A549 (cell line): Measurements from ENCODE around the gene BABAM2. TPM values are rescaled to one million over a fixed set of nuclear protein-coding genes. Genes with fewer than 3 reads are reported as not detected.

Source experiments
- ATAC-seq, 2 experiments: fragments of 200-7000 bp in 1 of 2; fragments of >200 bp in 1 of 2; cut with Nextera tagmentation in 1 of 2; cut with Tn5 transposase in 1 of 2; 3 replicates each; pipeline versions ENCODE4 v1.8.0 to v1.9.1; 2018 to 2020; ENCODE audit warnings: mild to moderate bottlenecking in 1 of 2, moderate library complexity in 1 of 2
- CTCF ChIA-PET: fragments of 300-600 bp; sonication (Branson Sonifier 250); formaldehyde crosslinking; extraction: SDS; loops from one replicate; lab custom pipeline; 2021; ENCODE audit warnings: antibody characterized with exemption, inconsistent platforms; lab: Yijun Ruan, JAX
- POLR2A ChIA-PET: fragments of 350-600 bp; formaldehyde crosslinking; extraction: SDS; loops from one replicate; lab custom pipeline; 2021; ENCODE audit warnings: antibody characterized with exemption, inconsistent platforms; lab: Yijun Ruan, JAX
- DNase-seq, 2 experiments: peaks; one replicate each; pipeline versions ENCODE4 v3.0.0 to v3.0.0-alpha.2; 2011 to 2016; ENCODE audit warnings: low read depth in 1 of 2, low spot score in 1 of 2
- FAIRE-seq: peaks from 2 replicates; lab custom pipeline; 2011; peaks lifted over from hg19 to GRCh38; lab: Jason Lieb, UNC
- H3K27ac ChIP-seq, 2 experiments: fragments of >200 bp; sonication (Bioruptor Twin); formaldehyde crosslinking; 3 replicates each; pipeline ENCODE4 v1.5.1; 2016 to 2017
- H3K4me1 ChIP-seq: fragments of >200 bp; sonication (Bioruptor Twin); formaldehyde crosslinking; 3 replicates; pipeline ENCODE4 v1.6.1; 2016
- H3K4me2 ChIP-seq: fragments of >200 bp; sonication (Bioruptor Twin); formaldehyde crosslinking; 3 replicates; pipeline ENCODE4 v1.6.1; 2016
- H3K4me3 ChIP-seq: fragments of >200 bp; sonication (Bioruptor Twin); formaldehyde crosslinking; 3 replicates; pipeline ENCODE4 v1.5.1; 2016
- H3K9me3 ChIP-seq: fragments of >200 bp; sonication (Bioruptor Twin); formaldehyde crosslinking; 3 replicates; pipeline ENCODE4 v1.6.1; 2016
- BHLHE40 ChIP-seq: IDR thresholded peaks from 2 replicates; pipeline ENCODE4 v1.6.1; 2012; ENCODE audit warnings: low read depth, low read length, inconsistent platforms
- CBX2 ChIP-seq: fragments of 200-600 bp; sonication (generic); IDR thresholded peaks from 2 replicates; pipeline ENCODE4 v1.6.1; 2016; ENCODE audit warnings: low read depth, mild to moderate bottlenecking, borderline replicate concordance
- CHD2 ChIP-seq: fragments of 150-350 bp; IDR thresholded peaks from 2 replicates; pipeline ENCODE4 v1.6.1; 2014; ENCODE audit warnings: low read length; ENCODE audit not compliant: partially characterized antibody
- CHD4 ChIP-seq: fragments of 200-600 bp; sonication (generic); IDR thresholded peaks from 2 replicates; pipeline ENCODE4 v1.6.1; 2016; ENCODE audit warnings: antibody characterized with exemption, mild to moderate bottlenecking, borderline replicate concordance
- FOSB ChIP-seq: fragments of 250-450 bp; sonication (Bioruptor Pico); IDR thresholded peaks from 2 replicates; pipeline ENCODE4 v1.5.0; 2020; ENCODE audit warnings: mild to moderate bottlenecking, moderate library complexity
- FOXS1 ChIP-seq: fragments of 250-450 bp; sonication (Bioruptor Pico); IDR thresholded peaks from 2 replicates; pipeline ENCODE4 v1.5.0; 2020; ENCODE audit warnings: mild to moderate bottlenecking, moderate library complexity
- HDAC2 ChIP-seq: fragments of 200-600 bp; sonication (generic); IDR thresholded peaks from 2 replicates; pipeline ENCODE4 v1.6.1; 2016
- HEYL ChIP-seq: fragments of 250-450 bp; sonication (Bioruptor Pico); IDR thresholded peaks from 2 replicates; pipeline ENCODE4 v1.8.0; 2021; ENCODE audit warnings: mild to moderate bottlenecking, moderate library complexity
- HOXA7 ChIP-seq: fragments of 250-450 bp; sonication (Bioruptor Pico); IDR thresholded peaks from 2 replicates; pipeline ENCODE4 v1.5.0; 2020; ENCODE audit warnings: mild to moderate bottlenecking, moderate library complexity
- KDM5A ChIP-seq: fragments of 200-600 bp; sonication (generic); IDR thresholded peaks from 2 replicates; pipeline ENCODE4 v1.6.1; 2016; ENCODE audit warnings: antibody characterized with exemption, mild to moderate bottlenecking
- MAFK ChIP-seq: fragments of 450-650 bp; IDR thresholded peaks from 2 replicates; pipeline ENCODE4 v1.6.1; 2014; ENCODE audit not compliant: partially characterized antibody
- MAZ ChIP-seq: fragments of 150-350 bp; IDR thresholded peaks from 2 replicates; pipeline ENCODE4 v1.6.1; 2014; ENCODE audit warnings: antibody characterized with exemption, low read depth, low read length, borderline replicate concordance
- MYC ChIP-seq: IDR thresholded peaks from 2 replicates; pipeline ENCODE4 v1.6.1; 2012; ENCODE audit warnings: mild to moderate bottlenecking, inconsistent platforms, low read length, improper control_type of control experiment, borderline replicate concordance
- RARB ChIP-seq: fragments of 250-450 bp; sonication (Bioruptor Pico); IDR thresholded peaks from 2 replicates; pipeline ENCODE4 v1.8.0; 2021; ENCODE audit warnings: mild to moderate bottlenecking, moderate library complexity
- SMC3 ChIP-seq: fragments of >200 bp; sonication (Bioruptor Twin); formaldehyde crosslinking; IDR thresholded peaks from 3 replicates; pipeline ENCODE4 v1.6.1; 2018; ENCODE audit warnings: inconsistent platforms
- TFCP2L1 ChIP-seq: fragments of 250-450 bp; sonication (Bioruptor Pico); IDR thresholded peaks from 2 replicates; pipeline ENCODE4 v1.5.0; 2021; ENCODE audit warnings: mild to moderate bottlenecking
- TP53 ChIP-seq: fragments of 250-450 bp; sonication (Bioruptor Pico); IDR thresholded peaks from 2 replicates; pipeline ENCODE4 v1.5.0; 2021; ENCODE audit warnings: mild to moderate bottlenecking, moderate library complexity
- ZC3H11A ChIP-seq: fragments of 450-650 bp; IDR thresholded peaks from 2 replicates; pipeline ENCODE4 v1.6.1; 2014; ENCODE audit warnings: antibody characterized with exemption, mild to moderate bottlenecking
- ZFP36 ChIP-seq: fragments of 450-650 bp; IDR thresholded peaks from 2 replicates; pipeline ENCODE4 v1.6.1; 2014; ENCODE audit warnings: borderline replicate concordance; ENCODE audit not compliant: partially characterized antibody
- ZSCAN20 ChIP-seq: fragments of 250-450 bp; sonication (Bioruptor Pico); IDR thresholded peaks from 2 replicates; pipeline ENCODE4 v1.8.0; 2022; ENCODE audit warnings: mild to moderate bottlenecking, moderate library complexity
- WGBS: methylation state at CpG from one replicate; pipeline ENCODE4 v1.1.6; 2017; ENCODE audit errors: missing lambda C conversion rate; 5-methylcytosine and 5-hydroxymethylcytosine counted together
- polyA plus RNA-seq, 4 experiments: library from polyadenylated mRNA; depleted of rRNA in 3 of 4; stranded (reverse); fragments of >200 nt; fragmentation: RNase III in 1 of 4; extraction: RNeasy Plus Mini Kit Qiagen cat#74134 plus additional on column Dnase treatment in 1 of 4; gene quantifications; 2 replicates in 3 of 4; 3 replicates in 1 of 4; pipeline ENCODE4 v1.2.3, GENCODE V29; 2011 to 2017
- TF ChIP-seq, protein P1 (sequence below): fragments of >200 bp; sonication (Bioruptor Twin); formaldehyde crosslinking; IDR thresholded peaks from 3 replicates; pipeline ENCODE4 v1.5.1; 2016
- TF ChIP-seq, protein P2 (sequence below): fragments of 150-350 bp; IDR thresholded peaks from 2 replicates; pipeline ENCODE4 v1.6.1; 2014; ENCODE audit warnings: low read depth, mild to moderate bottlenecking, low read length
- TF ChIP-seq, protein P3 (sequence below): IDR thresholded peaks from 2 replicates; pipeline ENCODE4 v1.6.1; 2012; ENCODE audit warnings: low read depth, borderline replicate concordance

BABAM2 gene
- polyA plus RNA-seq, 2 of the 4 experiments (the other 2 are of a cell fraction) = 53.7 to 78.4 TPM

DNA sequence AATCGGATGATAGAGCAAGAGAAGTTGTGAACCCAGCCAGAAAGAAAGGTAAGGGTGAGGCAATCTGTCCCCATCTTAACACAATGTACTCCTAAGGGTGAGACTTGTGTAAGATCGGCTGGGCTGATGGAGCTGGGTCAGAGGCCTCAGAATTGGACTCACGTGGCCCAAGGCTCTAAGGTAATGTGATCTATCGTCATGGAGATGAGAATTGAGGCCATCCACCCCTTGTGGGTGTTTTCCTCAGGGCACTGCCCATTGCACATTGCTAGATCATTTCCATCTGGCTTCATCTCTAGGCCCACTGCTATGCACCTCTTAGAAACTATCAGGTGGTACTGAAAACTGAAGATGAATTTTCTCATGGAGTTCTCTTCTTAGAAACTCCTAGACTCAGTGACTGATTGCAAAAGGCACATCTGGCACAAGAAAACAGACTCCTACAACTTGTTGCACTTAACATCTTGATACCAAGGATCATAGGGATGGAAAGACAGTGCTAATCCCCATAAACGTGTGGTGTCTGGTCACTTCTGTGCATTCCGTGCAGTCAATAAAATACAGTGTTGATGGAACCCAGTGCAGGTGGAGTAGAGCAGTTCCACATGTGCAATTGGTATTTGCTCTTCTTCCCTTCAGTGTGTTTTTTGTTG lies 273.2 kb downstream of the BABAM2 start:
- 89% methylated on average over 6 of the region's 6 CpGs for WGBS
- ChIA-PET POLR2A (no interaction called here), CTCF (interaction anchor here (0.8 kb wide), 1 partner anchor 233 kb away, joined by 3 read pairs; no protein-coding TSS in a partner anchor)
- no peak overlapping the region for H3K4me2 ChIP-seq
- no peak for TF ChIP-seq TFCP2L1
- TF ChIP-seq HOXA7 (CRISPR knock-in tag) = no peak
- no peak for TF ChIP-seq SMC3
- TF ChIP-seq FOXS1 (CRISPR knock-in tag) = no peak
- TF ChIP-seq HEYL = no peak
- no peak for TF ChIP-seq HDAC2
- TF ChIP-seq CHD2 = no peak
- DNase-seq = no peak
- FAIRE-seq = no peak
- H3K4me3 ChIP-seq = no peak overlapping the region
- no peak for ATAC-seq
- no peaks in the 10 kb centered on the region for H3K9me3 ChIP-seq
- peak overlapping the region; percentile 66 to 92; a peak in 5 of 6 replicates for H3K27ac ChIP-seq
- peaks cover 53% of the 10 kb centered on the region for H3K4me1 ChIP-seq

DNA sequence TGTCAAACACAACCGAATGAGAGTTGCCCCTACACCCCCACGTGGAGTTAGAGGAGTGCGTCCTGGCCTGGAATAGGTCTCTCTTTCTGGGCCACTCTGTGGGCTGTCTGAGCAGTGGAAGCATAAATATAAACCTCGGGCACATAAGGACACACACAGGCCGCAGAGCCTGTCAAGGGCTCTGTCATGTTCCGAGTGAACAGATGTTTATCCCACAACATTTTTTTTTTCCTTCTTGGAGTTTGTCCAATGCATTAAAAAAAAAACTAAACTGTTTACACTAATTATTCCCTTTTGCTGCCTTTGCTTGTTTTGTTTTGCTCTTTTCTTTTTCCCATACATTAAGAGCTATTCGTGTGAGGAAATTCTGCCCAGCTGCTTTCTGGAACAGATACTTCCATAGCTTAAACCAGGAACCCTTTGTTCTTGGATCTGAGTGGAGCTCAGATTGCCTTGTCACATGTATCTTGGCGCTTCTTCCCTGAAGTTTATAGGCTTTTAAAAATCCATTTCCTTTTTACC lies 273.8 kb downstream of the BABAM2 start:
- ChIA-PET CTCF (no interaction called here), POLR2A (no interaction called here)
- TF ChIP-seq CHD2 (no peak), MAZ (no peak), KDM5A (no peak), TP53 (CRISPR knock-in tag) (no peak), ZC3H11A (no peak), ZFP36 (no peak)
- TF ChIP-seq, protein P1, sequence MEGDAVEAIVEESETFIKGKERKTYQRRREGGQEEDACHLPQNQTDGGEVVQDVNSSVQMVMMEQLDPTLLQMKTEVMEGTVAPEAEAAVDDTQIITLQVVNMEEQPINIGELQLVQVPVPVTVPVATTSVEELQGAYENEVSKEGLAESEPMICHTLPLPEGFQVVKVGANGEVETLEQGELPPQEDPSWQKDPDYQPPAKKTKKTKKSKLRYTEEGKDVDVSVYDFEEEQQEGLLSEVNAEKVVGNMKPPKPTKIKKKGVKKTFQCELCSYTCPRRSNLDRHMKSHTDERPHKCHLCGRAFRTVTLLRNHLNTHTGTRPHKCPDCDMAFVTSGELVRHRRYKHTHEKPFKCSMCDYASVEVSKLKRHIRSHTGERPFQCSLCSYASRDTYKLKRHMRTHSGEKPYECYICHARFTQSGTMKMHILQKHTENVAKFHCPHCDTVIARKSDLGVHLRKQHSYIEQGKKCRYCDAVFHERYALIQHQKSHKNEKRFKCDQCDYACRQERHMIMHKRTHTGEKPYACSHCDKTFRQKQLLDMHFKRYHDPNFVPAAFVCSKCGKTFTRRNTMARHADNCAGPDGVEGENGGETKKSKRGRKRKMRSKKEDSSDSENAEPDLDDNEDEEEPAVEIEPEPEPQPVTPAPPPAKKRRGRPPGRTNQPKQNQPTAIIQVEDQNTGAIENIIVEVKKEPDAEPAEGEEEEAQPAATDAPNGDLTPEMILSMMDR = no peak
- Histone ChIP-seq H3K4me2 (no peak overlapping the region), H3K4me1 (peaks cover 54% of the 10 kb centered on the region), H3K9me3 (no peaks in the 10 kb centered on the region), H3K4me3 (no peak overlapping the region), H3K27ac (peak overlapping the region; percentile 66 to 92; a peak in 4 of 6 replicates)
- FAIRE-seq (no peak), DNase-seq (no peak), ATAC-seq (no peak)
- 87% methylated on average over 8 of the region's 8 CpGs for WGBS

DNA sequence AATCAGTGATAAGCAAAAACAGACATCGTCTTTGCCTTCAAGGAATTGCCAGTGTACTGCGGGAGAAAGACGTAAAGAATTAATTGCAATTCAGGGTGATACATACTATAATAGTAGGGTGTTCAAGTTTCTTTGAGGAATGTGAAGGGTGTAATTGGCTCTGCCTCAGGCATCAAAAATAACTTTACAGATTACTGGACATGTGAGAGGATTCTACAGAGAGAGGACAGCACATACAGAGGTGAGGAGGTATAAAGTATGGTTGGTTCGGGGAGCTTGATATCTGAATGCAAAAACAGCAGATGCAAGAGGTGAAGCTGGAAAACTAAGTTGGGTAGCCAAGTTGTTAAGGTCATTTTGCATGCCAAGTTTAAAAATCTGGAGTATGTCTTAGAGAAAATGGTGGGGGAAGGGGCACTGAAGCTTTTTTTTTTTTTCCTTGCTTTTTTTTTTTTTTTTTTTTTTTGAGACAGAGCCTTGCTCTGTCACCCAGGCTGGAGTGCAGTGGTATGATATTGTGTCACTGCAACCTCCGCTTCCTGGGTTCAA lies 274.6 kb downstream of the BABAM2 start:
- no peak for TF ChIP-seq RARB (CRISPR knock-in tag)
- TF ChIP-seq MAFK = no peak
- TF ChIP-seq CHD4 = no peak
- no peak for TF ChIP-seq CHD2
- no peak for TF ChIP-seq ZFP36
- no peak for TF ChIP-seq HOXA7 (CRISPR knock-in tag)
- TF ChIP-seq CBX2 = no peak
- TF ChIP-seq BHLHE40 = no peak
- no peak for TF ChIP-seq ZSCAN20
- TF ChIP-seq, protein P1 = no peak
- TF ChIP-seq, protein P2, sequence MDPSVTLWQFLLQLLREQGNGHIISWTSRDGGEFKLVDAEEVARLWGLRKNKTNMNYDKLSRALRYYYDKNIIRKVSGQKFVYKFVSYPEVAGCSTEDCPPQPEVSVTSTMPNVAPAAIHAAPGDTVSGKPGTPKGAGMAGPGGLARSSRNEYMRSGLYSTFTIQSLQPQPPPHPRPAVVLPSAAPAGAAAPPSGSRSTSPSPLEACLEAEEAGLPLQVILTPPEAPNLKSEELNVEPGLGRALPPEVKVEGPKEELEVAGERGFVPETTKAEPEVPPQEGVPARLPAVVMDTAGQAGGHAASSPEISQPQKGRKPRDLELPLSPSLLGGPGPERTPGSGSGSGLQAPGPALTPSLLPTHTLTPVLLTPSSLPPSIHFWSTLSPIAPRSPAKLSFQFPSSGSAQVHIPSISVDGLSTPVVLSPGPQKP = no peak
- TF ChIP-seq, protein P3, sequence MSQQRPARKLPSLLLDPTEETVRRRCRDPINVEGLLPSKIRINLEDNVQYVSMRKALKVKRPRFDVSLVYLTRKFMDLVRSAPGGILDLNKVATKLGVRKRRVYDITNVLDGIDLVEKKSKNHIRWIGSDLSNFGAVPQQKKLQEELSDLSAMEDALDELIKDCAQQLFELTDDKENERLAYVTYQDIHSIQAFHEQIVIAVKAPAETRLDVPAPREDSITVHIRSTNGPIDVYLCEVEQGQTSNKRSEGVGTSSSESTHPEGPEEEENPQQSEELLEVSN = no peak
- no peak for TF ChIP-seq ZC3H11A
- no peak for TF ChIP-seq MYC
- TF ChIP-seq FOSB (CRISPR knock-in tag) = no peak
- Histone ChIP-seq H3K9me3 (no peaks in the 10 kb centered on the region), H3K4me1 (peaks cover 57% of the 10 kb centered on the region), H3K4me2 (no peak overlapping the region), H3K27ac (peak overlapping the region; percentile 3 to 92; a peak in 4 of 6 replicates), H3K4me3 (no peak overlapping the region)
- 98% methylated on average over 5 of the region's 5 CpGs for WGBS
- no peak for ATAC-seq
- ChIA-PET CTCF (no interaction called here), POLR2A (no interaction called here)
- FAIRE-seq = no peak
- no peak for DNase-seq
